GM12878 (cell line): ENCODE results near the gene FMNL3. TPM values are rescaled to one million over a fixed set of nuclear protein-coding genes. Genes with fewer than 3 reads are reported as not detected.

ENCODE experiments used
- ATAC-seq: fragments of 200-7000 bp; cut with Tn5 transposase; 3 replicates; pipeline ENCODE4 v1.9.1; 2020; ENCODE audit warnings: mild to moderate bottlenecking, moderate library complexity
- BruUV-seq: library from RNA; stranded (reverse); fragments of 400-500 nt; replicated peaks from 2 replicates; lab custom pipeline; 2021; lab: Mats Ljungman, UMichigan
- CTCF ChIA-PET: fragments of 300-600 bp; sonication (Branson Sonifier 250); formaldehyde crosslinking; extraction: SDS; loops from one replicate; lab custom pipeline; 2021; ENCODE audit warnings: inconsistent platforms; lab: Yijun Ruan, JAX
- POLR2A ChIA-PET: fragments of 350-600 bp; formaldehyde crosslinking; extraction: SDS; loops from one replicate; lab custom pipeline; 2021; ENCODE audit warnings: inconsistent platforms; lab: Charles Lee
- RAD21 ChIA-PET: fragments of 300-600 bp; sonication (Branson Sonifier 250); formaldehyde crosslinking; loops from one replicate; lab custom pipeline; 2023; ENCODE audit warnings: antibody characterized with exemption; ENCODE audit not compliant: unreplicated experiment; lab: Charles Lee
- SMC1A ChIA-PET: fragments of 300-600 bp; sonication (Branson Sonifier 250); formaldehyde crosslinking; loops from one replicate; lab custom pipeline; 2023; ENCODE audit not compliant: unreplicated experiment, uncharacterized antibody; lab: Charles Lee
- DNase-seq: peaks from one replicate; pipeline ENCODE4 v3.0.0-alpha.2; 2011; ENCODE audit warnings: low read depth, low spot score
- FAIRE-seq: peaks from 3 replicates; lab custom pipeline; 2011; peaks lifted over from hg19 to GRCh38; lab: Jason Lieb, UNC
- H2AFZ ChIP-seq: 2 replicates; pipeline ENCODE4 v1.6.0; 2011; ENCODE audit warnings: low read depth, low read length, control low read depth; ENCODE audit not compliant: control insufficient read depth
- H3K27ac ChIP-seq: 2 replicates; pipeline ENCODE4 v1.5.1; 2011; ENCODE audit warnings: control low read depth; ENCODE audit not compliant: control insufficient read depth, insufficient read depth
- H3K27me3 ChIP-seq, 2 experiments: replicated peaks in 1 of 2; 2 replicates each; pipeline versions ENCODE4 v1.6.0 to v1.6.1; 2011; ENCODE audit warnings: low read length in 1 of 2; ENCODE audit not compliant: control insufficient read depth in 2 of 2, insufficient read depth in 2 of 2
- H3K36me3 ChIP-seq, 2 experiments: 2 replicates each; pipeline ENCODE4 v1.5.1; 2011; ENCODE audit warnings: low read length in 1 of 2; ENCODE audit not compliant: control insufficient read depth in 2 of 2, insufficient read depth in 2 of 2
- H3K4me1 ChIP-seq: 2 replicates; pipeline ENCODE4 v1.6.1; 2011; ENCODE audit warnings: mild to moderate bottlenecking, low read length, moderate library complexity, mixed read lengths; ENCODE audit not compliant: control insufficient read depth, insufficient read depth
- H3K4me2 ChIP-seq: 2 replicates; pipeline ENCODE4 v1.6.0; 2011; ENCODE audit warnings: control low read depth; ENCODE audit not compliant: control insufficient read depth, insufficient read depth
- H3K4me3 ChIP-seq: fragments of 200-600 bp; sonication (generic); 2 replicates; pipeline ENCODE4 v1.5.1; 2016
- H3K79me2 ChIP-seq: 2 replicates; pipeline ENCODE4 v1.6.0; 2011; ENCODE audit warnings: low read length; ENCODE audit not compliant: control insufficient read depth, insufficient read depth
- H3K9ac ChIP-seq: 2 replicates; pipeline ENCODE4 v1.8.0; 2011; ENCODE audit warnings: low read length, control low read depth, mixed read lengths; ENCODE audit not compliant: control insufficient read depth, insufficient read depth
- H3K9me3 ChIP-seq: replicated peaks from 3 replicates; pipeline ENCODE4 v1.5.1; 2011; ENCODE audit warnings: mild to moderate bottlenecking, low read length; ENCODE audit not compliant: control insufficient read depth, insufficient read depth
- H4K20me1 ChIP-seq: 2 replicates; pipeline ENCODE4 v1.6.0; 2011; ENCODE audit not compliant: control insufficient read depth, insufficient read depth
- CHD4 ChIP-seq: fragments of 200-600 bp; sonication (generic); IDR thresholded peaks from 2 replicates; pipeline ENCODE4 v1.6.1; 2016; ENCODE audit warnings: mild to moderate bottlenecking
- FOS ChIP-seq: IDR thresholded peaks from 3 replicates; pipeline ENCODE4 v1.6.1; 2011; ENCODE audit warnings: borderline replicate concordance; ENCODE audit not compliant: insufficient read length; ENCODE audit errors: extremely low read depth
- HCFC1 ChIP-seq: fragments of 150-350 bp; IDR thresholded peaks from 2 replicates; pipeline ENCODE4 v1.6.1; 2014; ENCODE audit warnings: low read length
- MTA3 ChIP-seq: IDR thresholded peaks from 2 replicates; pipeline ENCODE4 v1.6.1; 2012; ENCODE audit warnings: low read length, inconsistent platforms, borderline replicate concordance
- NFYB ChIP-seq: IDR thresholded peaks from 2 replicates; pipeline ENCODE4 v1.6.1; 2011; ENCODE audit warnings: low read depth, mild to moderate bottlenecking, low read length, improper control_type of control experiment, moderate library complexity; ENCODE audit not compliant: insufficient read depth
- SMARCA5 ChIP-seq: fragments of 450-650 bp; IDR thresholded peaks from 2 replicates; pipeline ENCODE4 v1.6.1; 2017; ENCODE audit warnings: mild to moderate bottlenecking
- ZNF384 ChIP-seq: IDR thresholded peaks from 2 replicates; pipeline ENCODE4 v1.6.1; 2012; ENCODE audit warnings: low read depth, mild to moderate bottlenecking, low read length, improper control_type of control experiment, borderline replicate concordance
- WGBS: methylation state at CpG from one replicate; pipeline ENCODE4 v1.1.6; 2016; ENCODE audit warnings: low lambda C conversion rate; ENCODE audit not compliant: insufficient replicate concordance, insufficient coverage; ENCODE audit errors: missing lambda C conversion rate; 5-methylcytosine and 5-hydroxymethylcytosine counted together
- in situ Hi-C: fragments of 300-500 bp; cut with MboI; formaldehyde crosslinking; loops from 9 replicates; pipeline ENCODE4 v1.14.3; 2018; ENCODE audit warnings: mixed read lengths
- intact Hi-C: fragments of 100-400 bp; cut with micrococcal nuclease; formaldehyde crosslinking; loops from one replicate; pipeline ENCODE4 v1.14.2; 2022; ENCODE audit not compliant: unreplicated experiment
- polyA plus RNA-seq, 11 experiments: library from polyadenylated mRNA; depleted of rRNA in 4 of 11; unstranded in 6 of 11; stranded (reverse) in 5 of 11; fragments of >200 nt; fragmentation: Nextera tagmentation in 4 of 11; fragmentation: Illumina TruSeq in 1 of 11; extraction: Ambion mirVana in 4 of 11; extraction: Trizol in 1 of 11; gene quantifications; 1 replicate in 1 of 11; 2 replicates in 10 of 11; pipeline versions ENCODE4 v1.2.1 to v1.2.3, GENCODE V29; 2011 to 2016; ENCODE audit warnings: inconsistent platforms in 2 of 11, missing spikeins in 2 of 11, low read depth in 1 of 11
- total RNA-seq, 4 experiments: library from RNA; depleted of rRNA in 3 of 4; stranded (reverse); fragments of >200 nt in 3 of 4; fragmentation: Illumina TruSeq in 1 of 4; extraction: Trizol in 1 of 4; gene quantifications; 2 replicates each; pipeline versions ENCODE4 v1.2.1 to v1.2.3, GENCODE V29; 2013 to 2021
- TF ChIP-seq, protein P1 (sequence below): fragments of 450-650 bp; IDR thresholded peaks from 2 replicates; pipeline ENCODE4 v1.6.1; 2017; ENCODE audit warnings: mild to moderate bottlenecking, low read depth, inconsistent platforms; ENCODE audit not compliant: poor library complexity, severe bottlenecking
- TF ChIP-seq, protein P2 (sequence below): IDR thresholded peaks from 2 replicates; pipeline ENCODE4 v1.6.1; 2012; ENCODE audit warnings: low read depth, low read length, improper control_type of control experiment

Gene FMNL3
- total and polyA plus RNA-seq, 10 of the 15 experiments (the other 5 are each of a cell fraction or from before 2014, with no cell fraction given) = 3.0 to 64.9 (median 30.9) TPM

DNA sequence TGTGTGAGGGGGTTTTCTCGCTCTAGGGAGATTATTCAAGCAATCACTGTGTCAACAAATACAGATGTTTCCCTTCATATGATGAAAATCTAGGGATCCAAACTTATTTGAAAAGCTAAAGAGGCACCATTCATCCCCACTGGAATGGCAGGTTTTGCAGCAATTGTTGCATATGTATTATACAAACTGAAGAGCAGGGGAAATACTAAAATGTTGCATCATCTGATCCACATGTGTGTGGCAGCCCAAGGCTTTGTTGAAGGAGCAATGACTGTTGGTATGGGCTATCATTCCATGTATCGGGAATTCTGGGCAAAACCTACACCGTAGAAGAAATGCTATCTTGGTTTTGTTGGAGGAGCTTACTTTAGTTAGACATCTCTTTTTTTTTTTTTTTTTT is 87.9 kb downstream of the FMNL3 start:
- CTCF ChIA-PET = interaction anchor here (1.1 to 7.6 kb wide), 5 partner anchors 16 to 288 kb away, joined by 3 to 57 read pairs (median 4); no protein-coding TSS in a partner anchor
- H3K27me3 ChIP-seq = no peaks in the 10 kb centered on the region
- 98% methylated on average over 3 of the region's 3 CpGs for WGBS
- POLR2A ChIA-PET = interaction anchor here (0.7 to 0.8 kb wide), 2 partner anchors 38 to 156 kb away, joined by 4 to 7 read pairs; no protein-coding TSS in a partner anchor
- in situ Hi-C loops (no loop called here), intact Hi-C loops (no loop called here)
- no peak overlapping the region for H3K4me3 ChIP-seq
- peaks cover 17% of the 10 kb centered on the region for H3K4me1 ChIP-seq
- RAD21 ChIA-PET = interaction anchor here (1.2 kb wide), 1 partner anchor 258 kb away, joined by 3 read pairs; no protein-coding TSS in a partner anchor
- BruUV-seq = no TSS peak
- H3K79me2 ChIP-seq = no peaks in the 10 kb centered on the region
- DNase-seq = no peak
- no peaks in the 10 kb centered on the region for H3K36me3 ChIP-seq
- no peaks in the 10 kb centered on the region; the same call in 2 of the 3 replicates for H3K9me3 ChIP-seq
- H2AFZ ChIP-seq = no peak overlapping the region
- H3K27ac ChIP-seq = no peak overlapping the region
- SMC1A ChIA-PET = interaction anchor here (0.7 to 1.1 kb wide), 3 partner anchors 9 to 288 kb away, joined by 3 read pairs; no protein-coding TSS in a partner anchor
- ATAC-seq = no peak
- no peak for FAIRE-seq
- no peak overlapping the region for H3K9ac ChIP-seq
- no peak for TF ChIP-seq CHD4
- TF ChIP-seq NFYB = no peak
- no peak for TF ChIP-seq HCFC1
- no peak for TF ChIP-seq MTA3
- TF ChIP-seq, protein P1, sequence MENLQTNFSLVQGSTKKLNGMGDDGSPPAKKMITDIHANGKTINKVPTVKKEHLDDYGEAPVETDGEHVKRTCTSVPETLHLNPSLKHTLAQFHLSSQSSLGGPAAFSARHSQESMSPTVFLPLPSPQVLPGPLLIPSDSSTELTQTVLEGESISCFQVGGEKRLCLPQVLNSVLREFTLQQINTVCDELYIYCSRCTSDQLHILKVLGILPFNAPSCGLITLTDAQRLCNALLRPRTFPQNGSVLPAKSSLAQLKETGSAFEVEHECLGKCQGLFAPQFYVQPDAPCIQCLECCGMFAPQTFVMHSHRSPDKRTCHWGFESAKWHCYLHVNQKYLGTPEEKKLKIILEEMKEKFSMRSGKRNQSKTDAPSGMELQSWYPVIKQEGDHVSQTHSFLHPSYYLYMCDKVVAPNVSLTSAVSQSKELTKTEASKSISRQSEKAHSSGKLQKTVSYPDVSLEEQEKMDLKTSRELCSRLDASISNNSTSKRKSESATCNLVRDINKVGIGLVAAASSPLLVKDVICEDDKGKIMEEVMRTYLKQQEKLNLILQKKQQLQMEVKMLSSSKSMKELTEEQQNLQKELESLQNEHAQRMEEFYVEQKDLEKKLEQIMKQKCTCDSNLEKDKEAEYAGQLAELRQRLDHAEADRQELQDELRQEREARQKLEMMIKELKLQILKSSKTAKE = no peak
- TF ChIP-seq ZNF384 = no peak
- TF ChIP-seq FOS = no peak
- TF ChIP-seq, protein P2, sequence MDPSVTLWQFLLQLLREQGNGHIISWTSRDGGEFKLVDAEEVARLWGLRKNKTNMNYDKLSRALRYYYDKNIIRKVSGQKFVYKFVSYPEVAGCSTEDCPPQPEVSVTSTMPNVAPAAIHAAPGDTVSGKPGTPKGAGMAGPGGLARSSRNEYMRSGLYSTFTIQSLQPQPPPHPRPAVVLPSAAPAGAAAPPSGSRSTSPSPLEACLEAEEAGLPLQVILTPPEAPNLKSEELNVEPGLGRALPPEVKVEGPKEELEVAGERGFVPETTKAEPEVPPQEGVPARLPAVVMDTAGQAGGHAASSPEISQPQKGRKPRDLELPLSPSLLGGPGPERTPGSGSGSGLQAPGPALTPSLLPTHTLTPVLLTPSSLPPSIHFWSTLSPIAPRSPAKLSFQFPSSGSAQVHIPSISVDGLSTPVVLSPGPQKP = no peak
- no peak for TF ChIP-seq SMARCA5
- TF ChIP-seq, all 136 proteins: peak for 0
- Histone ChIP-seq H3K4me2 (no peak overlapping the region), H4K20me1 (no peaks in the 10 kb centered on the region)
